GM21717 (cell line): Measurements from ENCODE around the gene CDKL5.

Source experiments
- ATAC-seq: cut with Tn5 transposase; IDR thresholded peaks from one replicate; pipeline ENCODE4 v1.9.1; 2021; ENCODE audit warnings: mild to moderate bottlenecking, moderate library complexity; ENCODE audit not compliant: unreplicated experiment

The CDKL5 gene

DNA sequence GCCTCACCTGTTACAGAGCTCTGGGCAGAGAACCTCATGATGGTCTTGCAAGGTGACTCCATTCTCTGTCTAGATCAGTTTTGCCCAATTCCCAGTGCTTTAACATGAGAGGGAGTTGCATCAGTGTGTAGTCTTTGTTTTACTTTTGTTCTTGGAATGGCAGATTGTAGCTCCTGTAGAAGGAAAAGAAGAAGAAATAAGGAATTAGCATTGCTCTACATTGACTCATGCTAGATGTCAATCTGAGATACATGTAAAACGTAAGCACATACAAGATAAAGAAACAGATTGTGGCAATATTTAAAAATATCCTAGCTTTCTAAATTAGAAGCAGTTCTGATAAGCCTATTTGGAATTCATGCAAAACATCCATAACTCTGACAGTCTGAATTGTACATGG is 266.0 kb downstream of the CDKL5 start:
- no peak for ATAC-seq

DNA sequence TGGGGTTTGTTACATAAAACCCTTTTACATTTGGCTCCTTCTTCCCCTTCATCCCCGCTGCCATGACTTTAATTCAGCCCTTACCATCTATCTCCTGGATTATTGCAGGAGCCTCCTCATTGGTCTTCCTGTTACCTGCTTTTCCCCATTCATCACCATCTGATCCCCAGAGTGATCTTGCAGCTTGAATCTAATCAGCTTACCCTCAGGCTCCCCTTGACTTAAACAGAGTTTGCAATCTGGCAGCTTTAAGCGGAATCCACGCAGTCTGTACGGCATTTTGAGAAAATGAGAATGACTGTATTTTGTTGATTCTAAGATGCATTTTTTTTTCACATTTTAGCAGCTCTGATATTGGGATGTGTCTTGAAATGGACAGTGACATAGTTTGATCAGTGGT is 267.1 kb downstream of the CDKL5 start:
- no peak for ATAC-seq

- no peak for ATAC-seq
Measured at GRCh38 chrX:18696653-18697052, 271.2 kb downstream of the CDKL5 start.

GRCh38 chrX:18698737-18699650 is 273.6 kb downstream of the CDKL5 start:
- no peak for ATAC-seq

GRCh38 chrX:18701621-18702361 is 276.4 kb downstream of the CDKL5 start:
- no peak for ATAC-seq

DNA sequence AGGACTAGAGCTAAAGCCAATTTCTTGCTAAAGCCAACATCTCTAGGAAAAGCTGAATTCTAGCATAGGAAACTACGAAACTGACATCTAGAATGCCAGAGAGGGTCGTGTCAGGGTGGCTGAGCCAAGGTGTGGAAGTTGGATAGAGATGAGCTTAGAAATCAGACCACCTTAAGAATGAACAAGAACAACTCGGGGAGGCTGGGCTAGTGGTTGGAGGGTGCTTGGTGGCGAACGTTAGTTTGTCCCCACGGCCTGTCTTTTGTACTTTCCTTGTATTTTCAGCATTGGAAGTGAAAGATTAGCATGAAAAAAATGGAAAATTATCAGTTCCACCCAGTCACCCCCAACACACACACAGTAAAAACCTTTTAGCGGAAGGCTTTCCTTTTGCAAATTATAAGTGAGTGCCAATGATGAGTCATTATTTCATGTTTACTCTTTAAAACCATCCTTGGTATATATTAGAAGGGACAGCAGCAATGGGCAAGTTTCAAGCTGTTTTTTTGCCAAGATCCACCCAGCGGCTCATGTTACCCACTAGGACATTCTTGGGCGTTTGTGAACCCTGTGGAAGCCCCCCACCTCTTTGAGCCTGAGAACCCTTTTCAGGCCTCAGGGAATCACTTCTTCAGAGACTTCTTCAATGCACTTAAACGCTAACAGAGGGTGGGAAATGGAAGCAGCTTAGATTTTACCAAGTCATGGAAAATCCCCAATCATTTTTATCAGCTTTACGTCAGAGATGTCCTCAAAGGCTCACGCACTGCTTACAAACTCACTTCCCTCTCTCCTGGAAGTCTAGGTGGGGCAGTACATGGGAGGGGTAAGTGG is 277.2 kb downstream of the CDKL5 start:
- ATAC-seq = no peak
